Suprapubic skin (tissue), 3 donors: ENCODE data around the gene TAPBPL.

ENCODE experiments used
- POLR2A ChIP-seq, 2 donors: fragments of 450-650 bp; IDR thresholded peaks; one replicate each; pipeline ENCODE4 v1.6.1; 2017; ENCODE audit warnings: antibody characterized with exemption in 2 of 2, mild to moderate bottlenecking in 2 of 2, moderate library complexity in 2 of 2
- TF ChIP-seq, protein P1 (sequence below), 2 donors: fragments of 200-600 bp in 1 of 2; fragments of 450-650 bp in 1 of 2; sonication (generic) in 1 of 2; IDR thresholded peaks; one replicate each; pipeline ENCODE4 v1.5.1; 2016 to 2019; ENCODE audit warnings: antibody characterized with exemption in 2 of 2, mild to moderate bottlenecking in 1 of 2, moderate library complexity in 1 of 2

DNA sequence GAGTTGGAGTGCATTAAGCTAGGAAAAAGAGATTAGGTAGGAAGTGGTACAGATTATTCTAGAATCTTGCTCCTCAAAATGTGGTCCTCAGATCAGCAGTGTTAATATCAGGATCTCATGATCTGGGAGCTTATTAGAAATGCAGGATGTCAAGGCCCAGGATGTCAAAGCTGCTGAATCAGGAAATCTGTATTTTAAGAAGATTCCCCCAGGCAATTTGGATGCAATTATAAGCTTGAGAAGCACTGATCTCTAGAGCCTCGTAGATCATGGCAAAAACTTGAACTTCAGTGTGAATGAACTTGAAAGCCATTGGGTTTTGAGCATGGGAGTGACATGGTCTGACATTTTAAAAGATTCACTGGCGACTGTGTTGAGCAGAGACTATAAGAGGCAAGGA is 48.6 kb downstream of the TAPBPL start:
- no peak for TF ChIP-seq POLR2A (IDR thresholded peaks at IDR 0.05)
- TF ChIP-seq, protein P1, sequence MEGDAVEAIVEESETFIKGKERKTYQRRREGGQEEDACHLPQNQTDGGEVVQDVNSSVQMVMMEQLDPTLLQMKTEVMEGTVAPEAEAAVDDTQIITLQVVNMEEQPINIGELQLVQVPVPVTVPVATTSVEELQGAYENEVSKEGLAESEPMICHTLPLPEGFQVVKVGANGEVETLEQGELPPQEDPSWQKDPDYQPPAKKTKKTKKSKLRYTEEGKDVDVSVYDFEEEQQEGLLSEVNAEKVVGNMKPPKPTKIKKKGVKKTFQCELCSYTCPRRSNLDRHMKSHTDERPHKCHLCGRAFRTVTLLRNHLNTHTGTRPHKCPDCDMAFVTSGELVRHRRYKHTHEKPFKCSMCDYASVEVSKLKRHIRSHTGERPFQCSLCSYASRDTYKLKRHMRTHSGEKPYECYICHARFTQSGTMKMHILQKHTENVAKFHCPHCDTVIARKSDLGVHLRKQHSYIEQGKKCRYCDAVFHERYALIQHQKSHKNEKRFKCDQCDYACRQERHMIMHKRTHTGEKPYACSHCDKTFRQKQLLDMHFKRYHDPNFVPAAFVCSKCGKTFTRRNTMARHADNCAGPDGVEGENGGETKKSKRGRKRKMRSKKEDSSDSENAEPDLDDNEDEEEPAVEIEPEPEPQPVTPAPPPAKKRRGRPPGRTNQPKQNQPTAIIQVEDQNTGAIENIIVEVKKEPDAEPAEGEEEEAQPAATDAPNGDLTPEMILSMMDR (IDR thresholded peaks at IDR 0.05), result no peak
